Mucosa of descending colon (tissue), 3 donors: ENCODE results near the gene LBH. TPM values are rescaled to one million over a fixed set of nuclear protein-coding genes. Genes with fewer than 3 reads are reported as not detected.

Experiments used
- ATAC-seq: fragments of 200-7000 bp; cut with Tn5 transposase; one replicate; pipeline ENCODE4 v1.9.1; 2020; ENCODE audit warnings: mild to moderate bottlenecking, moderate library complexity
- DNase-seq, 3 donors: peaks; one replicate each; pipeline ENCODE4 v3.0.0-alpha.2; 2020
- H3K36me3 ChIP-seq: fragments of 200-600 bp; one replicate; pipeline ENCODE4 v1.8.0; 2021; ENCODE audit warnings: low read depth, mild to moderate bottlenecking
- H3K4me1 ChIP-seq: fragments of 200-600 bp; one replicate; pipeline ENCODE4 v1.8.0; 2021; ENCODE audit warnings: low read depth, mild to moderate bottlenecking
- H3K4me3 ChIP-seq: fragments of 200-600 bp; one replicate; pipeline ENCODE4 v1.8.0; 2021; ENCODE audit warnings: mild to moderate bottlenecking
- H3K9me3 ChIP-seq: fragments of 200-600 bp; one replicate; pipeline ENCODE4 v1.8.0; 2021; ENCODE audit warnings: mild to moderate bottlenecking
- intact Hi-C, 2 donors: fragments of 100-400 bp; cut with DNase I in 1 of 2; cut with micrococcal nuclease in 1 of 2; formaldehyde crosslinking; loops; one replicate each; pipeline versions ENCODE4 v1.11.0 to v1.11.1; 2022; cut with DNase I, micrococcal nuclease
- total RNA-seq, 3 donors: library from RNA; stranded (reverse); fragmentation: NEBNext Ultra II Directional in 2 of 3; extraction: Animal tissue kit (Norgen Biotek cat#: 25700) in 2 of 3; gene quantifications; one replicate each; pipeline versions ENCODE4 v1.2.1 to v1.2.4, GENCODE V29; 2021 to 2023
- TF ChIP-seq, protein P1 (sequence below): fragments of 200-600 bp; IDR thresholded peaks from one replicate; pipeline ENCODE4 v1.8.0; 2022; ENCODE audit warnings: antibody characterized with exemption, mild to moderate bottlenecking
- donor health status: DM: no; HTN: no; CAD: no; lungs with moderate emphysema.
- donor health status: DM: no; HTN: no; CAD: no.
- donor health status: DM: no; HTN: yes; CAD: no.

The LBH gene
- total RNA-seq, 3 donors from 2014 or later: 7.2 to 12.8 (median 12.4) TPM

DNA sequence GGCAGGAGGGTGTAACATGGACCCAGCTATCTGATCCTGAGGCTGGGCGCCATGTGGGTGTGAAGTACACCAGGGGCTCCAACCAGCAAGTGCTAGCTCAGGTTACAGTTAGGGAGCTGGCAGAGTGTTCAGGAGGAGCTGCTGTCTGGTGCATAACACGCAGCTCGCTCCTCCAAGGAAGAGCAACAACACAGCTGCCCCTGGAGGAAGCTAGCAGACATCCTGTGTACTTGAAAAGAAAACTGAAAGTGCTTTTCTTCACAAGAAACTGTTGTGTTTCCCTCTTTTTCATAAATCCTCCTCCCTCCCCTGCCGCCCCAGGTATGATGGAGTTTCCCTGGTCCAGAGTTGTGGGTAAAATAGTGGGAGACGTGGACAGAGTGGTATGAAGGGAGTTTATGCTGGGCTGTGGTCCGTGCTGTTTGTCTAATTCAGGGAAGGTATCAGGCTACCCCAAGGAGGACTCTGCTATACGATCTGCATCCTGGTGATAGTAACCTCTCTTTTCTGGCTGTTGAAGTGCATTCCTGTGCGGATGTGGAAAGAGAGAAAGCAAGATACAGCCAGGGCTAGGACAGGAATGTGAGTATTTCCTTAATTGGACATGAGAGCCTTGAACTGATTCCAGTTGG, 6.1 kb upstream of the LBH start:
- DNase-seq: peak; percentile 37 to 60 (median 47)
- H3K4me3 ChIP-seq: no peak overlapping the region
- no peaks in the 10 kb centered on the region for H3K9me3 ChIP-seq
- peak; percentile 80 for ATAC-seq
- intact Hi-C loops: no loop called here
- peaks cover 20% of the 10 kb centered on the region for H3K4me1 ChIP-seq
- TF ChIP-seq, protein P1, sequence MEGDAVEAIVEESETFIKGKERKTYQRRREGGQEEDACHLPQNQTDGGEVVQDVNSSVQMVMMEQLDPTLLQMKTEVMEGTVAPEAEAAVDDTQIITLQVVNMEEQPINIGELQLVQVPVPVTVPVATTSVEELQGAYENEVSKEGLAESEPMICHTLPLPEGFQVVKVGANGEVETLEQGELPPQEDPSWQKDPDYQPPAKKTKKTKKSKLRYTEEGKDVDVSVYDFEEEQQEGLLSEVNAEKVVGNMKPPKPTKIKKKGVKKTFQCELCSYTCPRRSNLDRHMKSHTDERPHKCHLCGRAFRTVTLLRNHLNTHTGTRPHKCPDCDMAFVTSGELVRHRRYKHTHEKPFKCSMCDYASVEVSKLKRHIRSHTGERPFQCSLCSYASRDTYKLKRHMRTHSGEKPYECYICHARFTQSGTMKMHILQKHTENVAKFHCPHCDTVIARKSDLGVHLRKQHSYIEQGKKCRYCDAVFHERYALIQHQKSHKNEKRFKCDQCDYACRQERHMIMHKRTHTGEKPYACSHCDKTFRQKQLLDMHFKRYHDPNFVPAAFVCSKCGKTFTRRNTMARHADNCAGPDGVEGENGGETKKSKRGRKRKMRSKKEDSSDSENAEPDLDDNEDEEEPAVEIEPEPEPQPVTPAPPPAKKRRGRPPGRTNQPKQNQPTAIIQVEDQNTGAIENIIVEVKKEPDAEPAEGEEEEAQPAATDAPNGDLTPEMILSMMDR: no peak
- H3K36me3 ChIP-seq: no peaks in the 10 kb centered on the region

DNA sequence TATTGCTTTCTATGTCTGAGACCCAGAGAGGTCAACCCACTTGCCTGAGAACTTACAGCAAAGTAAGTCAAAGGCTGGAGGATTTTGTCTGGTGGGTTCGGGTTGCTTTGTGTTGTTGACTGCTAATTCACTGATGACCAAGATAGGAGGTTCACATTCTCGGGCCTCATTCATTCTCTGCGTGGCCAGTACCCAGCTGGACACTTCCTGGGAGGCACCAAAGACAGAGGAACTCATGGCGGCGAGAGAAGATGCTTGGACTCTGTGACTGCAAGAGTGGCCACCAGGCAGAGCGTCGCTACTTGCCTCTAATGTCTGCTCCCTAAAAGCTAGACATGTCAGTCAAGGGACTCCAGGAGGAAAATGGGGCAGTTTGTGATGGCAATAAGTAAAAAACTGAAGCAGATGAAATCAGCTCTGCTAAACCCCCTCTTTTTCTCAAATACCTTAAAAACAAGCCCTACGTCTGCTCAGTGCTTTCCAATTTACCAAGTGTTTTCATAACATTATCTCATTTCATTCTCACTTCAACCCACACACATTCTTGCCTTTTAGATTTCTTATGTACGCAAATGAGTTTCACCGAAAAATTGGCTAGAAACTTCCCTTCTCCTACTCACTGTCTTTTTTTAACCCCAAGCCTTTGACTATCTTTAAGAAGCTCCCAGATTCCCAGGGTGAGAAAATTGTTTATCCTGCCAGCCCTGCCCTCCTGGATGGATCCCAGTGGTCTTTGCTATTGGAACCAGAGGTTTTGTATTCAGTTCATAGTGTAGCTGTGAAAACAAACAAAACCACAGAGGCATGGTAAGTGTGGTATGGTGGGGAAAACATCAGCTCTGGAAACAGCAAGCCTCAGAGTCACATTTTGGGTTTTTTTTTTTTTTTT, 4.9 kb upstream of the LBH start:
- Histone ChIP-seq H3K4me1 (peaks cover 20% of the 10 kb centered on the region), H3K4me3 (no peak overlapping the region), H3K36me3 (no peaks in the 10 kb centered on the region), H3K9me3 (no peaks in the 10 kb centered on the region)
- TF ChIP-seq, protein P1: no peak
- ATAC-seq (no peak), DNase-seq (no peak)
- intact Hi-C loops: no loop called here

DNA sequence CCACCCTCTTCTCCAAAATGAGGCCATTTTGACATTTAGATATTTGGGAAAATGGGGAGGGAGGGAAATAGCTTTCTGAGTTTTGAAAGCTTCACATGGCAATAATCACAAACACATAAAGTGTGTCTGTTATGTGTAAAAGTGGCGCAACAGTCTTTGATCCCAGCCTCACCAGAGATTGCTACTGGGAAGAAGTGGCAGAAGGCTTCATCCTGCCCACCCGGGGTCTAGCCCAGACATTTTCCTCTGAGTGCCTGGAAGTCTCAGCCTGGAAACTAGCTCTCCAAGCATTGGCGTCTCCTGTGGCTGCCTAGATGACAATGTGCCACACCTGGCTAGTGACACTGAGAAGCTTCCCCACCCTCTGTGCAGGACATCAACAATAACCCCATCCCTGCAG, 1.7 kb upstream of the LBH start:
- ATAC-seq (no peak), DNase-seq (no peak)
- intact Hi-C loops: no loop called here
- Histone ChIP-seq H3K4me1 (peaks cover 20% of the 10 kb centered on the region), H3K4me3 (no peak overlapping the region), H3K36me3 (no peaks in the 10 kb centered on the region), H3K9me3 (no peaks in the 10 kb centered on the region)
- TF ChIP-seq, protein P1: no peak

DNA sequence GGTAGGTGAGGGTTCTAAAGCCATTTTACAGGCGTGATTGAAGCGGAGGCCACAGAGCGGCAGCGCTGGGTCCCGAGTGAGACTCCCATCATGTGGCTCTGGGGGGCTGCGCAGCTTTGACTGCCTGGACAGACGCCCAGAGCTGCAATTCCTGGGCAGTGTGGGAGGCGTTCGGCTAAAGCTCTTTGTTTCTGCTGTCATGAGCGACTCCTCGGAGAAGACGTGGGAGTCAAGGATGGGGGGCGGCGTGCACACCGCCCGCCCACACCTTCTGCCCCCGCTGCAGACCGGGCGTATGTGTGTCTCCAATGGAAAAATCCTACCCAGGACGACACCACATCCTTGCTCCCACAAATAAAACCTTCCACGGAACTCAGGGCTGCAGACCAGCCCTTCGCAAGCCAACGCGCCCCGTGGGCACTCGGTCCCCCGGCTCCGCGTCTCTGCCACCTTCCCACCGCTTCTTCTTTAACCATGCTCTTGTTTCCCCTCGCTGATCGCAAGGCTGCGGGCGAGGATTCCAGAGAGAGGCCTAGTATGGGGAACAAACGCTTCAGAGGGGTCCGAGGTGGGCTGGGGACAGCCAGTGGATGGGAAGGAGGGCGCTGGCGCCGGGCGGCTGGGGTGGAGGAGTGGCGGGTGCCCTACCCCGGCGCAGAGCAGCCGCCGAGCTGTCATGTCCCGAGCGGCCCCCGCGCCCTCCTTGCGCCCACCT, 680 bp upstream of the LBH start:
- TF ChIP-seq, protein P1: no peak
- H3K9me3 ChIP-seq: no peaks in the 10 kb centered on the region
- no peaks in the 10 kb centered on the region for H3K36me3 ChIP-seq
- intact Hi-C loops: no loop called here
- H3K4me3 ChIP-seq: peak overlapping the region; percentile 18
- ATAC-seq (no peak), DNase-seq (peak in 1 of 3 donors; percentile 47)
- peaks cover 11% of the 10 kb centered on the region for H3K4me1 ChIP-seq

DNA sequence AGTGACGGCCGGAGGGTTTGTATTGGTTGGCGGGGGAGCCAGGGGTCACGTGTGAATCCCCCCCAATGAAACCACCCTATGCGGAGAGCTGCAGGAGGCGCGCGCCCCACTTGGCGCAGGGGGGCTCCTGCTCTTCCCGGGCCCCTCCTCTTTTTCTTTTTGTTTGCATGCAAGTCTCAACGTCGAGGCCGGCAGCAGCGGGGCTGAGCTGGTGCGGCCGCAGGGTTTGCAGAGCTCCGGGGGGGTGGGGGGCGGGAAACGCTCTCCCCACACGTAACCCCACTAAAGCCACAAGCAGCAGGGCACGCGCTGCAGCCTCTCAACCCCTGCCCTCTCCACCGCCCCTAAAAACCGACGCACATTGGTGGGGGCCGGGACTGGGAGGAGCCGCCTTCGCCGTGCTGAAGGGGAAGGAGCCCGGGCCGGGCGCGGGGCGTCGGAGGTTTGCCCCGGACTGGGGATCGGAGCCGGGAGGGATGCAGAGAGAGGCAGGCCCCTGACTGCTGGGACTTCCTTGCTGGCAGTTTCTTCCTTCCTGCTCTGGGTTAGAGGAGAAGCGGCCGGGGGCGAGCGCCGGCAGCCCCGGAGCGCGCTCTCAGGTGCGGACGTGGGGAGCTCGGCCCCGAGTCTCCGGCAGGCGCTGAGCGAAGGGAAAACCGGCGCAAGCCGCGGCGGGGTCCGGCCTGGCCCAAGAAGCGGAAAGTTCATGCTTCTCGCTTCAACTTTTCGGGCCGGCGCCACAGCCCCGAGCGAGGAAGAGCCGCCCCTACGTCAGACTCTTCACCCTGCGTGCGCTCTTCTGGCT, 864 bp downstream of the LBH start:
- intact Hi-C loops: no loop called here
- H3K4me3 ChIP-seq: peak overlapping the region; percentile 18
- DNase-seq (peak; percentile 40 to 87 (median 71)), ATAC-seq (peak; percentile 50)
- H3K9me3 ChIP-seq: no peaks in the 10 kb centered on the region
- H3K36me3 ChIP-seq: no peaks in the 10 kb centered on the region
- H3K4me1 ChIP-seq: peaks cover 7% of the 10 kb centered on the region
- TF ChIP-seq, protein P1: no peak
